ENCODE data around the gene LRRC74B. TPM values are rescaled to one million over a fixed set of nuclear protein-coding genes. Genes with fewer than 3 reads are reported as not detected.

The LRRC74B gene
- total and polyA plus RNA-seq, 2 experiments from 2014 or later = not detected

DNA sequence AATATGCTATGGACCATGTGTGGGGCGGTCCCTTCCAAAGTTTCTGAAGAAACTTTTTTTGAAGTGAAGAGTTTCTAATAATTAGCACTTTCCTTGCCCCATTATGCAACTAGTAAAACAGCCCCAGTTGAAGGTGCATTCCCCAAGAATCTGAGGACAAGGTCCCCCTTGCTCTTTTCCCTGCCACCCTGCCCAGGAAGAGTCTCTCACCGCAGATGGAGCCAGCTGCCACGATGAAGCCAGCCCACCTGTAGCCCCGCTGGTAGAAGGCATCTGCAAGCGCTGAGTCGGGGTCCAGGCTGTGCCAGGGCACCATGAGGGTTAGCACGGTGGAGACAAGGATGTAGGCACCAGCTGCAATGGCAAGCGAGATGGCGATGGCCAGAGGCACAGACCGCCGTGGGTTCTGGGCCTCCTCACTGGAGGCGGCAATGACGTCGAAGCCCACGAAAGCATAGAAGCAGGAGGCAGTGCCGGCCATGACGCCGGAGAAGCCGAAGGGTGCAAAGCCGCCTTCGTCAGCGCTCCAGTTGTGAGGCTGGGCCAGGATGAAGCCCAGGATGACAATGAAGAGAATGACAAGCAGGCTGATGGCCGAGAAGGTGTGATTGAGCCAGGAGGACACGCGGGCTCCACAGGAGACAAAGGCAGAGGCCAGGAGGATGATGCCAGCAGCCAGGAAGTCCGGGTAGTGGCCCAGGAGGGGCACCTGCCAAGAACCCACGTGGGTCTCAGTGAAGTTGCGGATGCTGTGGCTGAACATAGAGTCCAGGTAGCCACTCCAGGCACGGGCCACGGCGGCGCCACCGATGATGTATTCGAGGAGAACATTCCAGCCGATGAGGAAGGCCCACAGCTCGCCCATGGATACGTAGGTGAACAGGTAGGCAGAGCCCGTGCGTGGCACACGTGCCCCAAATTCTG, 14.9 kb upstream of the LRRC74B start:
- Histone ChIP-seq H3K27me3 (ENCODE audit: insufficient read depth) (peaks cover 26% of the 10 kb centered on the region), H3K27ac (ENCODE audit: low read depth) (no peak overlapping the region), H3F3A (replicated peaks; ENCODE audit: low read depth) (no peaks in the 10 kb centered on the region), H3K4me3 (no peak overlapping the region), H4K20me1 (replicated peaks; ENCODE audit: insufficient read depth) (no peaks in the 10 kb centered on the region), H2AFZ (no peak overlapping the region), H3K9me2 (ENCODE audit: insufficient read depth) (no peaks in the 10 kb centered on the region), H3K79me2 (replicated peaks; ENCODE audit: insufficient read depth) (no peaks in the 10 kb centered on the region), H3K4me1 (ENCODE audit: insufficient read depth) (peaks cover 3% of the 10 kb centered on the region; the same call in 1 of the 2 replicates), H3K36me3 (ENCODE audit: insufficient read depth) (no peaks in the 10 kb centered on the region), H3K4me2 (no peak overlapping the region)
- H3K27me3 Mint-ChIP-seq (ENCODE audit: insufficient read depth, low read depth, poor library complexity) = peaks cover 34% of the 10 kb centered on the region
- H3K9me3 Mint-ChIP-seq = no peaks in the 10 kb centered on the region; the same call in 2 of the 3 replicates
- ATAC-seq (no peak), DNase-seq (ENCODE audit: low spot score) (no peak)
- H3K36me3 Mint-ChIP-seq (ENCODE audit: low read depth) = no peaks in the 10 kb centered on the region
- H3K27ac Mint-ChIP-seq = no peak overlapping the region
- TF ChIP-seq CREB1 (CRISPR knock-in tag; IDR thresholded peaks at IDR 0.05; ENCODE audit: low read depth) (no peak), NANOG (IDR thresholded peaks at IDR 0.05; ENCODE audit: borderline replicate concordance) (no peak), STAT1 (IDR thresholded peaks at IDR 0.05; ENCODE audit: unreplicated experiment) (no peak), EZH2phosphoT487 (IDR thresholded peaks at IDR 0.05; ENCODE audit: unreplicated experiment) (no peak), EZH2 (IDR thresholded peaks at IDR 0.05; ENCODE audit: low read depth, unreplicated experiment) (no peak), JUNB (IDR thresholded peaks at IDR 0.05; ENCODE audit: unreplicated experiment) (no peak), ETS1 (IDR thresholded peaks at IDR 0.05) (no peak), REST (IDR thresholded peaks at IDR 0.05; ENCODE audit: unreplicated experiment) (no peak), ZNF331 (CRISPR knock-in tag; IDR thresholded peaks at IDR 0.05; ENCODE audit: low read depth) (no peak), ZNF114 (CRISPR knock-in tag; IDR thresholded peaks at IDR 0.05) (no peak), POLR2AphosphoS5 (IDR thresholded peaks at IDR 0.05; ENCODE audit: low read depth) (no peak)
- TF ChIP-seq, protein P1, sequence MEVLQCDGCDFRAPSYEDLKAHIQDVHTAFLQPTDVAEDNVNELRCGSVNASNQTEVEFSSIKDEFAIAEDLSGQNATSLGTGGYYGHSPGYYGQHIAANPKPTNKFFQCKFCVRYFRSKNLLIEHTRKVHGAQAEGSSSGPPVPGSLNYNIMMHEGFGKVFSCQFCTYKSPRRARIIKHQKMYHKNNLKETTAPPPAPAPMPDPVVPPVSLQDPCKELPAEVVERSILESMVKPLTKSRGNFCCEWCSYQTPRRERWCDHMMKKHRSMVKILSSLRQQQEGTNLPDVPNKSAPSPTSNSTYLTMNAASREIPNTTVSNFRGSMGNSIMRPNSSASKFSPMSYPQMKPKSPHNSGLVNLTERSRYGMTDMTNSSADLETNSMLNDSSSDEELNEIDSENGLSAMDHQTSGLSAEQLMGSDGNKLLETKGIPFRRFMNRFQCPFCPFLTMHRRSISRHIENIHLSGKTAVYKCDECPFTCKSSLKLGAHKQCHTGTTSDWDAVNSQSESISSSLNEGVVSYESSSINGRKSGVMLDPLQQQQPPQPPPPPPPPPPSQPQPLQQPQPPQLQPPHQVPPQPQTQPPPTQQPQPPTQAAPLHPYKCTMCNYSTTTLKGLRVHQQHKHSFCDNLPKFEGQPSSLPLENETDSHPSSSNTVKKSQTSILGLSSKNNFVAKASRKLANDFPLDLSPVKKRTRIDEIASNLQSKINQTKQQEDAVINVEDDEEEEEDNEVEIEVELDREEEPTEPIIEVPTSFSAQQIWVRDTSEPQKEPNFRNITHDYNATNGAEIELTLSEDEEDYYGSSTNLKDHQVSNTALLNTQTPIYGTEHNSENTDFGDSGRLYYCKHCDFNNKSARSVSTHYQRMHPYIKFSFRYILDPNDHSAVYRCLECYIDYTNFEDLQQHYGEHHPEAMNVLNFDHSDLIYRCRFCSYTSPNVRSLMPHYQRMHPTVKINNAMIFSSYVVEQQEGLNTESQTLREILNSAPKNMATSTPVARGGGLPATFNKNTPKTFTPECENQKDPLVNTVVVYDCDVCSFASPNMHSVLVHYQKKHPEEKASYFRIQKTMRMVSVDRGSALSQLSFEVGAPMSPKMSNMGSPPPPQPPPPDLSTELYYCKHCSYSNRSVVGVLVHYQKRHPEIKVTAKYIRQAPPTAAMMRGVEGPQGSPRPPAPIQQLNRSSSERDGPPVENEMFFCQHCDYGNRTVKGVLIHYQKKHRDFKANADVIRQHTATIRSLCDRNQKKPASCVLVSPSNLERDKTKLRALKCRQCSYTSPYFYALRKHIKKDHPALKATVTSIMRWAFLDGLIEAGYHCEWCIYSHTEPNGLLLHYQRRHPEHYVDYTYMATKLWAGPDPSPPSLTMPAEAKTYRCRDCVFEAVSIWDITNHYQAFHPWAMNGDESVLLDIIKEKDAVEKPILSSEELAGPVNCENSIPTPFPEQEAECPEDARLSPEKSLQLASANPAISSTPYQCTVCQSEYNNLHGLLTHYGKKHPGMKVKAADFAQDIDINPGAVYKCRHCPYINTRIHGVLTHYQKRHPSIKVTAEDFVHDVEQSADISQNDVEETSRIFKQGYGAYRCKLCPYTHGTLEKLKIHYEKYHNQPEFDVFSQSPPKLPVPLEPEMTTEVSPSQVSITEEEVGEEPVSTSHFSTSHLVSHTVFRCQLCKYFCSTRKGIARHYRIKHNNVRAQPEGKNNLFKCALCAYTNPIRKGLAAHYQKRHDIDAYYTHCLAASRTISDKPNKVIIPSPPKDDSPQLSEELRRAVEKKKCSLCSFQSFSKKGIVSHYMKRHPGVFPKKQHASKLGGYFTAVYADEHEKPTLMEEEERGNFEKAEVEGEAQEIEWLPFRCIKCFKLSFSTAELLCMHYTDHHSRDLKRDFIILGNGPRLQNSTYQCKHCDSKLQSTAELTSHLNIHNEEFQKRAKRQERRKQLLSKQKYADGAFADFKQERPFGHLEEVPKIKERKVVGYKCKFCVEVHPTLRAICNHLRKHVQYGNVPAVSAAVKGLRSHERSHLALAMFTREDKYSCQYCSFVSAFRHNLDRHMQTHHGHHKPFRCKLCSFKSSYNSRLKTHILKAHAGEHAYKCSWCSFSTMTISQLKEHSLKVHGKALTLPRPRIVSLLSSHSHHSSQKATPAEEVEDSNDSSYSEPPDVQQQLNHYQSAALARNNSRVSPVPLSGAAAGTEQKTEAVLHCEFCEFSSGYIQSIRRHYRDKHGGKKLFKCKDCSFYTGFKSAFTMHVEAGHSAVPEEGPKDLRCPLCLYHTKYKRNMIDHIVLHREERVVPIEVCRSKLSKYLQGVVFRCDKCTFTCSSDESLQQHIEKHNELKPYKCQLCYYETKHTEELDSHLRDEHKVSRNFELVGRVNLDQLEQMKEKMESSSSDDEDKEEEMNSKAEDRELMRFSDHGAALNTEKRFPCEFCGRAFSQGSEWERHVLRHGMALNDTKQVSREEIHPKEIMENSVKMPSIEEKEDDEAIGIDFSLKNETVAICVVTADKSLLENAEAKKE (CRISPR knock-in tag; IDR thresholded peaks at IDR 0.05) = no peak
- TF ChIP-seq, protein P2, sequence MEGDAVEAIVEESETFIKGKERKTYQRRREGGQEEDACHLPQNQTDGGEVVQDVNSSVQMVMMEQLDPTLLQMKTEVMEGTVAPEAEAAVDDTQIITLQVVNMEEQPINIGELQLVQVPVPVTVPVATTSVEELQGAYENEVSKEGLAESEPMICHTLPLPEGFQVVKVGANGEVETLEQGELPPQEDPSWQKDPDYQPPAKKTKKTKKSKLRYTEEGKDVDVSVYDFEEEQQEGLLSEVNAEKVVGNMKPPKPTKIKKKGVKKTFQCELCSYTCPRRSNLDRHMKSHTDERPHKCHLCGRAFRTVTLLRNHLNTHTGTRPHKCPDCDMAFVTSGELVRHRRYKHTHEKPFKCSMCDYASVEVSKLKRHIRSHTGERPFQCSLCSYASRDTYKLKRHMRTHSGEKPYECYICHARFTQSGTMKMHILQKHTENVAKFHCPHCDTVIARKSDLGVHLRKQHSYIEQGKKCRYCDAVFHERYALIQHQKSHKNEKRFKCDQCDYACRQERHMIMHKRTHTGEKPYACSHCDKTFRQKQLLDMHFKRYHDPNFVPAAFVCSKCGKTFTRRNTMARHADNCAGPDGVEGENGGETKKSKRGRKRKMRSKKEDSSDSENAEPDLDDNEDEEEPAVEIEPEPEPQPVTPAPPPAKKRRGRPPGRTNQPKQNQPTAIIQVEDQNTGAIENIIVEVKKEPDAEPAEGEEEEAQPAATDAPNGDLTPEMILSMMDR (conservative IDR thresholded peaks at IDR 0.05; ENCODE audit: low read depth in 2 of 2) = no peak
- peak overlapping the region; percentile 77 for H3K4me3 Mint-ChIP-seq
- peaks cover 8% of the 10 kb centered on the region for H3K4me1 Mint-ChIP-seq
